MCF 10A (cell line): ENCODE measurements around the gene ASTN2. TPM values are rescaled to one million over a fixed set of nuclear protein-coding genes. Genes with fewer than 3 reads are reported as not detected.

Experiments used
- BruUV-seq: library from RNA; stranded (reverse); fragments of 400-500 nt; replicated peaks from 2 replicates; lab custom pipeline; 2021; lab: Mats Ljungman, UMichigan
- CTCF ChIA-PET: fragments of 300-600 bp; sonication (Branson Sonifier 250); formaldehyde crosslinking; extraction: SDS; loops from one replicate; lab custom pipeline; 2021; ENCODE audit warnings: antibody characterized with exemption, inconsistent platforms; lab: Yijun Ruan, JAX
- POLR2A ChIA-PET: fragments of 300-600, 350-650 bp; sonication (Branson Sonifier 250); formaldehyde crosslinking; extraction: SDS; loops from one replicate; lab custom pipeline; 2020; ENCODE audit warnings: antibody characterized with exemption, inconsistent platforms; lab: Yijun Ruan, JAX
- DNase-seq: peaks from one replicate; pipeline ENCODE4 v3.0.0-alpha.2; 2018; ENCODE audit not compliant: unreplicated experiment
- H3K27ac Mint-ChIP-seq: one replicate; pipeline ENCODE4 v1.8.0; 2022; ENCODE audit warnings: mild to moderate bottlenecking, low read depth, mixed read lengths; ENCODE audit not compliant: unreplicated experiment
- H3K27me3 Mint-ChIP-seq: one replicate; pipeline ENCODE4 v1.8.0; 2022; ENCODE audit warnings: mixed read lengths; ENCODE audit not compliant: insufficient read depth, unreplicated experiment
- H3K36me3 Mint-ChIP-seq: one replicate; pipeline ENCODE4 v1.8.0; 2022; ENCODE audit warnings: mild to moderate bottlenecking, moderate library complexity, mixed read lengths; ENCODE audit not compliant: insufficient read depth, unreplicated experiment
- H3K4me1 Mint-ChIP-seq: one replicate; pipeline ENCODE4 v1.8.0; 2022; ENCODE audit warnings: mixed read lengths; ENCODE audit not compliant: insufficient read depth, unreplicated experiment
- H3K4me3 Mint-ChIP-seq: one replicate; pipeline ENCODE4 v1.8.0; 2022; ENCODE audit warnings: mild to moderate bottlenecking, moderate library complexity, mixed read lengths; ENCODE audit not compliant: unreplicated experiment
- H3K9me3 Mint-ChIP-seq: one replicate; pipeline ENCODE4 v1.8.0; 2022; ENCODE audit warnings: mixed read lengths; ENCODE audit not compliant: unreplicated experiment
- CTCF ChIP-seq: fragments of 200-600 bp; IDR thresholded peaks from one replicate; pipeline ENCODE4 v1.8.0; 2022; ENCODE audit warnings: antibody characterized with exemption, mild to moderate bottlenecking; ENCODE audit not compliant: unreplicated experiment
- intact Hi-C: fragments of 100-400 bp; cut with micrococcal nuclease; formaldehyde crosslinking; loops from 2 replicates; pipeline ENCODE4 v1.14.1; 2022
- total RNA-seq: library from RNA; stranded (reverse); gene quantifications from 2 replicates; pipeline ENCODE4 v1.2.3, GENCODE V29; 2022

Gene ASTN2
- total RNA-seq, 1 experiment from 2014 or later = 1.8 TPM

- H3K4me3 Mint-ChIP-seq = no peak overlapping the region
- no peaks in the 10 kb centered on the region for H3K4me1 Mint-ChIP-seq
- ChIA-PET POLR2A (no interaction called here), CTCF (no interaction called here)
- intact Hi-C loops = no loop called here
- BruUV-seq = no TSS peak
- H3K36me3 Mint-ChIP-seq = no peaks in the 10 kb centered on the region
- DNase-seq = no peak
- H3K9me3 Mint-ChIP-seq = peaks cover 52% of the 10 kb centered on the region
- H3K27me3 Mint-ChIP-seq = no peaks in the 10 kb centered on the region
- TF ChIP-seq CTCF = no peak
- no peak overlapping the region for H3K27ac Mint-ChIP-seq
These were observed 78.9 kb downstream of the ASTN2 start for GRCh38 chr9:117335837-117336433.

GRCh38 chr9:117334101-117334500 is 80.8 kb downstream of the ASTN2 start:
- Mint-ChIP-seq H3K36me3 (no peaks in the 10 kb centered on the region), H3K9me3 (peaks cover 45% of the 10 kb centered on the region), H3K27ac (no peak overlapping the region), H3K4me1 (no peaks in the 10 kb centered on the region), H3K4me3 (no peak overlapping the region), H3K27me3 (no peaks in the 10 kb centered on the region)
- ChIA-PET CTCF (no interaction called here), POLR2A (no interaction called here)
- no TSS peak for BruUV-seq
- DNase-seq = peak; percentile 13
- TF ChIP-seq CTCF = no peak
- intact Hi-C loops = no loop called here

- Mint-ChIP-seq H3K4me1 (no peaks in the 10 kb centered on the region), H3K36me3 (no peaks in the 10 kb centered on the region), H3K27me3 (no peaks in the 10 kb centered on the region), H3K27ac (no peak overlapping the region), H3K4me3 (no peak overlapping the region), H3K9me3 (peaks cover 47% of the 10 kb centered on the region)
- POLR2A ChIA-PET = no interaction called here
- CTCF ChIA-PET = interaction anchor here (0.6 kb wide), 3 partner anchors 236 to 307 kb away, joined by 3 to 6 read pairs (median 4); no protein-coding TSS in a partner anchor
- no peak for DNase-seq
- TF ChIP-seq CTCF = no peak
- no TSS peak for BruUV-seq
- intact Hi-C loops = no loop called here
These were observed 89.0 kb downstream of the ASTN2 start for GRCh38 chr9:117325831-117326230.

- no TSS peak for BruUV-seq
- Mint-ChIP-seq H3K9me3 (peaks cover 47% of the 10 kb centered on the region), H3K27me3 (no peaks in the 10 kb centered on the region), H3K27ac (no peak overlapping the region), H3K36me3 (no peaks in the 10 kb centered on the region), H3K4me1 (no peaks in the 10 kb centered on the region), H3K4me3 (no peak overlapping the region)
- no peak for DNase-seq
- TF ChIP-seq CTCF = no peak
- ChIA-PET POLR2A (no interaction called here), CTCF (interaction anchor here (0.6 kb wide), 3 partner anchors 235 to 306 kb away, joined by 3 to 6 read pairs (median 4); no protein-coding TSS in a partner anchor)
- intact Hi-C loops = no loop called here
These were observed 89.6 kb downstream of the ASTN2 start for GRCh38 chr9:117325110-117325731.
